K562 (cell line): ENCODE data around the gene RHOBTB3. TPM values are rescaled to one million over a fixed set of nuclear protein-coding genes. Genes with fewer than 3 reads are reported as not detected.
"Not testable (repeated sequence)": the region's sequence is repeated elsewhere in the genome, so short reads cannot be mapped to it uniquely, and the experiment has no call there.

ENCODE experiments used
- CBFA2T2 ChIP-seq: fragments of 450-650 bp; conservative IDR thresholded peaks from 2 replicates; pipeline ENCODE4 v1.6.1; 2017; ENCODE audit warnings: mild to moderate bottlenecking
- CXXC5 ChIP-seq: fragments of 250-450 bp; sonication (Bioruptor Pico); IDR thresholded peaks from 2 replicates; pipeline ENCODE4 v1.8.0; 2022; ENCODE audit warnings: inconsistent platforms, mild to moderate bottlenecking, moderate library complexity
- DDX20 ChIP-seq: fragments of 450-650 bp; IDR thresholded peaks from 2 replicates; pipeline ENCODE4 v1.6.1; 2016; ENCODE audit warnings: missing genetic modification characterization, low read depth, mild to moderate bottlenecking, missing compliant biosample characterization, moderate library complexity
- ESRRB ChIP-seq: fragments of 250-450 bp; sonication (Bioruptor Pico); IDR thresholded peaks from 2 replicates; pipeline ENCODE4 v1.5.0; 2020; ENCODE audit warnings: mild to moderate bottlenecking, moderate library complexity, borderline replicate concordance
- GTF2A2 ChIP-seq: IDR thresholded peaks from 2 replicates; pipeline ENCODE4 v1.6.1; 2016; ENCODE audit warnings: mild to moderate bottlenecking, missing genetic modification characterization, missing compliant biosample characterization
- HDAC2 ChIP-seq: fragments of 450-650 bp; IDR thresholded peaks from 2 replicates; pipeline ENCODE4 v1.6.1; 2016; ENCODE audit warnings: mild to moderate bottlenecking
- HEY1 ChIP-seq: fragments of 250-450 bp; sonication (Bioruptor Pico); IDR thresholded peaks from 2 replicates; pipeline ENCODE4 v1.5.0; 2020; ENCODE audit warnings: mild to moderate bottlenecking, moderate library complexity, borderline replicate concordance
- MAZ ChIP-seq, 2 experiments: fragments of 450-650 bp in 1 of 2; sonication (generic) in 1 of 2; formaldehyde crosslinking; IDR thresholded peaks in 1 of 2; conservative IDR thresholded peaks in 1 of 2; 2 replicates each; pipeline versions ENCODE4 v1.4.0 to v1.5.0; 2020; ENCODE audit warnings: mild to moderate bottlenecking in 1 of 2, missing genetic modification reagents in 1 of 2
- MTF1 ChIP-seq: fragments of 250-450 bp; sonication (Bioruptor Pico); IDR thresholded peaks from 2 replicates; pipeline ENCODE4 v1.9.0; 2021; ENCODE audit warnings: moderate library complexity, mild to moderate bottlenecking, inconsistent platforms, borderline replicate concordance
- MYC ChIP-seq, 2 experiments: fragments of 250-450 bp in 1 of 2; sonication (Bioruptor Pico) in 1 of 2; IDR thresholded peaks; 2 replicates each; pipeline versions ENCODE4 v1.5.1 to v1.6.1; 2012 to 2021; ENCODE audit warnings: low read depth in 2 of 2, borderline replicate concordance in 1 of 2, improper control_type of control experiment in 1 of 2, low read length in 1 of 2, mild to moderate bottlenecking in 1 of 2, moderate library complexity in 1 of 2
- NCOR1 ChIP-seq: fragments of 450-650 bp; IDR thresholded peaks from 2 replicates; pipeline ENCODE4 v1.6.1; 2016; ENCODE audit warnings: mild to moderate bottlenecking, moderate library complexity
- NR4A1 ChIP-seq, 2 experiments: fragments of 250-450 bp in 1 of 2; fragments of 450-650 bp in 1 of 2; sonication (Bioruptor Pico) in 1 of 2; IDR thresholded peaks; 2 replicates each; pipeline versions ENCODE4 v1.4.0 to v1.6.1; 2016 to 2020; ENCODE audit warnings: mild to moderate bottlenecking in 2 of 2, missing compliant biosample characterization in 1 of 2, missing genetic modification characterization in 1 of 2, moderate library complexity in 1 of 2
- TAF7 ChIP-seq: fragments of 450-650 bp; IDR thresholded peaks from 2 replicates; pipeline ENCODE4 v1.6.1; 2016; ENCODE audit warnings: missing genetic modification characterization, missing compliant biosample characterization
- TAL1 ChIP-seq: fragments of 450-650 bp; IDR thresholded peaks from 2 replicates; pipeline ENCODE4 v1.6.1; 2016; ENCODE audit warnings: mild to moderate bottlenecking
- ZKSCAN3 ChIP-seq: fragments of 250-450 bp; sonication (Bioruptor Pico); IDR thresholded peaks from 2 replicates; pipeline ENCODE4 v1.4.0; 2020
- ZNF134 ChIP-seq: fragments of 250-450 bp; sonication (Bioruptor Pico); conservative IDR thresholded peaks from 2 replicates; pipeline ENCODE4 v1.4.0; 2020
- ZNF707 ChIP-seq: fragments of 250-450 bp; sonication (Bioruptor Pico); conservative IDR thresholded peaks from 2 replicates; pipeline ENCODE4 v1.8.0; 2022; ENCODE audit warnings: inconsistent platforms, mild to moderate bottlenecking, moderate library complexity
- ZNF780A ChIP-seq: fragments of 250-450 bp; sonication (Bioruptor Pico); IDR thresholded peaks from 2 replicates; pipeline ENCODE4 v1.5.0; 2021; ENCODE audit warnings: mild to moderate bottlenecking
- polyA plus RNA-seq, 8 experiments: library from polyadenylated mRNA; depleted of rRNA in 4 of 8; stranded (reverse) in 5 of 8; unstranded in 3 of 8; fragments of >200 nt; fragmentation: Nextera tagmentation in 2 of 8; fragmentation: Illumina TruSeq in 1 of 8; extraction: Ambion mirVana in 2 of 8; extraction: Trizol in 1 of 8; gene quantifications; 2 replicates each; pipeline versions ENCODE4 v1.2.1 to v1.2.3, GENCODE V29; 2011 to 2014; ENCODE audit warnings: inconsistent platforms in 1 of 8, missing spikeins in 1 of 8
- total RNA-seq, 7 experiments: library from RNA; depleted of rRNA in 6 of 7; stranded (reverse); fragments of >200 nt in 6 of 7; fragmentation: Illumina TruSeq in 2 of 7; extraction: Trizol in 2 of 7; gene quantifications; 2 replicates each; pipeline versions ENCODE4 v1.2.1 to v1.2.3, GENCODE V29; 2011 to 2021; ENCODE audit warnings: low replicate concordance in 1 of 7
- TF ChIP-seq, protein P1 (sequence below): fragments of 450-650 bp; formaldehyde crosslinking; IDR thresholded peaks from 2 replicates; pipeline ENCODE4 v1.4.0; 2022; ENCODE audit warnings: missing genetic modification characterization
- TF ChIP-seq, protein P2 (sequence below): fragments of 450-650 bp; formaldehyde crosslinking; IDR thresholded peaks from 2 replicates; pipeline ENCODE4 v1.4.0; 2020; ENCODE audit warnings: mild to moderate bottlenecking, moderate library complexity
- TF ChIP-seq, protein P3 (sequence below): fragments of 250-450 bp; sonication (Bioruptor Pico); IDR thresholded peaks from 2 replicates; pipeline ENCODE4 v1.4.0; 2020
- TF ChIP-seq, protein P4 (sequence below): fragments of 450-650 bp; IDR thresholded peaks from 2 replicates; pipeline ENCODE4 v1.6.1; 2016; ENCODE audit warnings: antibody characterized with exemption

Gene RHOBTB3
- total and polyA plus RNA-seq, 9 of the 15 experiments (the other 6 are each of a cell fraction or from before 2014, with no cell fraction given) = 39.7 to 143 (median 115) TPM

DNA sequence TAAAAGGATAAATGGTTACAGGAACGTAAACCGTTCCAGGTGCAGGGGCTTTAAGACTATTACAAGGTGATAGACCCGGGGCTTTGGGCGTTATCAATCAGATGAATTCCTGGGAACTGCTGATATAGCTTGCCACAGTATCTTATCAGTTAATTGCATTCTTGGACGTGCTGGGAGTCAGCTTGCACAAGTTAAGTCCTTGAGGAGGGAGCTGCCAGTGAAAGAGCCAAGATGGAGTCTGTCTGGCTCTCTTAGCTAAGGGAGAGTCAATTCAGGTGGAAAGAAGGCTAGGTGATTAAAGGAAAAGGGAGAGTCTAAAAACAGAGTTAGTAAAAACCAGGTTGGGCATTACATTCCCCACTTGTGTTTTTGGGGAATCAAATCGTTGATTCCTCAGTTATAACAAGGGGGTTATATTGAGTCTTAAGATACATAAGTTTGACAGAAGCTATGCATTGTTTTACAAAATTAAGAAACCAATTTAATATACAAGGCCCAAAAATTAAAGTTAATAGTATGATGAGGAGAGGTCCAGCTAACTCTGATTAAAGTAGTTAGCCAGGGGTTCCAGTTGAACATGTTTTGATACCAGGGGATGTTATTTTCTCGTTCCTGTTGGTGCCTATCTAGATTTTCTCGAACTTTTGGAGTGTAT lies 23.5 kb upstream of the RHOBTB3 start (continued):
- TF ChIP-seq, protein P1, sequence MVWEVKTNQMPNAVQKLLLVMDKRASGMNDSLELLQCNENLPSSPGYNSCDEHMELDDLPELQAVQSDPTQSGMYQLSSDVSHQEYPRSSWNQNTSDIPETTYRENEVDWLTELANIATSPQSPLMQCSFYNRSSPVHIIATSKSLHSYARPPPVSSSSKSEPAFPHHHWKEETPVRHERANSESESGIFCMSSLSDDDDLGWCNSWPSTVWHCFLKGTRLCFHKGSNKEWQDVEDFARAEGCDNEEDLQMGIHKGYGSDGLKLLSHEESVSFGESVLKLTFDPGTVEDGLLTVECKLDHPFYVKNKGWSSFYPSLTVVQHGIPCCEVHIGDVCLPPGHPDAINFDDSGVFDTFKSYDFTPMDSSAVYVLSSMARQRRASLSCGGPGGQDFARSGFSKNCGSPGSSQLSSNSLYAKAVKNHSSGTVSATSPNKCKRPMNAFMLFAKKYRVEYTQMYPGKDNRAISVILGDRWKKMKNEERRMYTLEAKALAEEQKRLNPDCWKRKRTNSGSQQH (CRISPR knock-in tag) = peak; percentile 93
- TF ChIP-seq ESRRB (CRISPR knock-in tag) = 0 out of 2 replicates have a peak, but pooled peaks have one; percentile 51
- TF ChIP-seq TAF7 (tag) = peak; percentile 86
- peak; percentile 97 for TF ChIP-seq DDX20
- TF ChIP-seq, protein P2, sequence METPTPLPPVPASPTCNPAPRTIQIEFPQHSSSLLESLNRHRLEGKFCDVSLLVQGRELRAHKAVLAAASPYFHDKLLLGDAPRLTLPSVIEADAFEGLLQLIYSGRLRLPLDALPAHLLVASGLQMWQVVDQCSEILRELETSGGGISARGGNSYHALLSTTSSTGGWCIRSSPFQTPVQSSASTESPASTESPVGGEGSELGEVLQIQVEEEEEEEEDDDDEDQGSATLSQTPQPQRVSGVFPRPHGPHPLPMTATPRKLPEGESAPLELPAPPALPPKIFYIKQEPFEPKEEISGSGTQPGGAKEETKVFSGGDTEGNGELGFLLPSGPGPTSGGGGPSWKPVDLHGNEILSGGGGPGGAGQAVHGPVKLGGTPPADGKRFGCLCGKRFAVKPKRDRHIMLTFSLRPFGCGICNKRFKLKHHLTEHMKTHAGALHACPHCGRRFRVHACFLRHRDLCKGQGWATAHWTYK (CRISPR knock-in tag) = peak; percentile 99
- TF ChIP-seq HDAC2 = 0 out of 2 replicates have a peak, but pooled peaks have one; percentile 34
- TF ChIP-seq, protein P3, sequence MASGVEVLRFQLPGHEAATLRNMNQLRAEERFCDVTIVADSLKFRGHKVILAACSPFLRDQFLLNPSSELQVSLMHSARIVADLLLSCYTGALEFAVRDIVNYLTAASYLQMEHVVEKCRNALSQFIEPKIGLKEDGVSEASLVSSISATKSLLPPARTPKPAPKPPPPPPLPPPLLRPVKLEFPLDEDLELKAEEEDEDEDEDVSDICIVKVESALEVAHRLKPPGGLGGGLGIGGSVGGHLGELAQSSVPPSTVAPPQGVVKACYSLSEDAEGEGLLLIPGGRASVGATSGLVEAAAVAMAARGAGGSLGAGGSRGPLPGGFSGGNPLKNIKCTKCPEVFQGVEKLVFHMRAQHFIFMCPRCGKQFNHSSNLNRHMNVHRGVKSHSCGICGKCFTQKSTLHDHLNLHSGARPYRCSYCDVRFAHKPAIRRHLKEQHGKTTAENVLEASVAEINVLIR (CRISPR knock-in tag) = peak; percentile 81
- TF ChIP-seq MYC (IDR thresholded peaks at IDR 0.05; ENCODE audit: low read depth, low read length) = not testable (repeated sequence)
- peak; percentile 88; the same call in 1 of the 2 replicates for TF ChIP-seq MYC (CRISPR knock-in tag; IDR thresholded peaks at IDR 0.05; ENCODE audit: borderline replicate concordance, low read depth)
- TF ChIP-seq TAL1 = peak; percentile 26; the same call in 1 of the 2 replicates
- peak; percentile 45; the same call in 1 of the 2 replicates for TF ChIP-seq NCOR1
- peak; percentile 74; the same call in 1 of the 2 replicates for TF ChIP-seq HEY1 (CRISPR knock-in tag)
- TF ChIP-seq ZNF780A (CRISPR knock-in tag) = 0 out of 2 replicates have a peak, but pooled peaks have one; percentile 66
- peak; percentile 72 for TF ChIP-seq ZNF707 (CRISPR knock-in tag)
- TF ChIP-seq CXXC5 (CRISPR knock-in tag) = peak; percentile 98
- peak; percentile 56 for TF ChIP-seq CBFA2T2
- TF ChIP-seq, protein P4, sequence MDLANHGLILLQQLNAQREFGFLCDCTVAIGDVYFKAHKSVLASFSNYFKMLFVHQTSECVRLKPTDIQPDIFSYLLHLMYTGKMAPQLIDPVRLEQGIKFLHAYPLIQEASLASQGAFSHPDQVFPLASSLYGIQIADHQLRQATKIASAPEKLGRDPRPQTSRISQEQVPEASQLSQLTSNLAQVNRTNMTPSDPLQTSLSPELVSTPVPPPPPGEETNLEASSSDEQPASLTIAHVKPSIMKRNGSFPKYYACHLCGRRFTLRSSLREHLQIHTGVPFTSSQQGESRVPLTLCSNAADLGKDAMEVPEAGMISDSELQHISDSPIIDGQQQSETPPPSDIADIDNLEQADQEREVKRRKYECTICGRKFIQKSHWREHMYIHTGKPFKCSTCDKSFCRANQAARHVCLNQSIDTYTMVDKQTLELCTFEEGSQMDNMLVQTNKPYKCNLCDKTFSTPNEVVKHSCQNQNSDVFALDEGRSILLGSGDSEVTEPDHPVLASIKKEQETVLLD = peak; percentile 70; the same call in 1 of the 2 replicates
- peak; percentile 40; the same call in 1 of the 2 replicates for TF ChIP-seq ZKSCAN3 (CRISPR knock-in tag)
- TF ChIP-seq ZNF134 (CRISPR knock-in tag) = peak; percentile 83
- peak; percentile 97; the same call in 1 of the 2 replicates for TF ChIP-seq NR4A1 (CRISPR knock-in tag; IDR thresholded peaks at IDR 0.05)
- TF ChIP-seq NR4A1 (tag; IDR thresholded peaks at IDR 0.05) = peak; percentile 99
- TF ChIP-seq MTF1 (CRISPR knock-in tag) = peak; percentile 61; the same call in 1 of the 2 replicates
- peak; percentile 97 for TF ChIP-seq GTF2A2 (tag)
- peak in 1 of 2 experiments; percentile 94; a peak in 2 of 4 replicates for TF ChIP-seq MAZ (CRISPR knock-in tag; conservative IDR thresholded peaks at IDR 0.05 in 1 of 2, IDR thresholded peaks at IDR 0.05 in 1 of 2)
